ENCODE measurements around the gene PIKFYVE.
A peak's percentile ranks its signal among the peaks of the same experiment; 100 is the strongest.
"Not testable (repeated sequence)": the region's sequence is repeated elsewhere in the genome, so short reads cannot be mapped to it uniquely, and the experiment has no call there.

The PIKFYVE gene

GRCh38 chr2:208311321-208311720 lies 45.3 kb downstream of the PIKFYVE start:
- Mint-ChIP-seq H3K4me1 (peaks cover 19% of the 10 kb centered on the region), H3K4me3 (no peak overlapping the region), H3K27me3 (no peaks in the 10 kb centered on the region), H3K27ac (no peak overlapping the region), H3K9me3 (no peaks in the 10 kb centered on the region), H3K36me3 (peaks cover 21% of the 10 kb centered on the region)

GRCh38 chr2:208311954-208312353 lies 45.9 kb downstream of the PIKFYVE start:
- no peaks in the 10 kb centered on the region for H3K9me3 Mint-ChIP-seq
- no peak overlapping the region for H3K27ac Mint-ChIP-seq
- H3K4me1 Mint-ChIP-seq: peaks cover 19% of the 10 kb centered on the region
- no peaks in the 10 kb centered on the region for H3K27me3 Mint-ChIP-seq
- no peak overlapping the region for H3K4me3 Mint-ChIP-seq
- H3K36me3 Mint-ChIP-seq: peaks cover 25% of the 10 kb centered on the region

- Mint-ChIP-seq H3K4me3 (no peak overlapping the region), H3K9me3 (no peaks in the 10 kb centered on the region), H3K36me3 (peaks cover 30% of the 10 kb centered on the region), H3K4me1 (peaks cover 19% of the 10 kb centered on the region), H3K27me3 (no peaks in the 10 kb centered on the region), H3K27ac (no peak overlapping the region)
These were observed 49.2 kb downstream of the PIKFYVE start for GRCh38 chr2:208315081-208315788.

GRCh38 chr2:208318127-208318526 lies 52.1 kb downstream of the PIKFYVE start:
- no peak overlapping the region for H3K27ac Mint-ChIP-seq
- H3K4me1 Mint-ChIP-seq: peaks cover 4% of the 10 kb centered on the region
- no peaks in the 10 kb centered on the region for H3K27me3 Mint-ChIP-seq
- H3K4me3 Mint-ChIP-seq: no peak overlapping the region
- H3K9me3 Mint-ChIP-seq: no peaks in the 10 kb centered on the region
- peaks cover 27% of the 10 kb centered on the region for H3K36me3 Mint-ChIP-seq

GRCh38 chr2:208319391-208319790 lies 53.3 kb downstream of the PIKFYVE start:
- H3K36me3 Mint-ChIP-seq: peaks cover 29% of the 10 kb centered on the region
- H3K27me3 Mint-ChIP-seq: no peaks in the 10 kb centered on the region
- no peaks in the 10 kb centered on the region for H3K9me3 Mint-ChIP-seq
- H3K4me1 Mint-ChIP-seq: peaks cover 4% of the 10 kb centered on the region
- H3K27ac Mint-ChIP-seq: no peak overlapping the region
- H3K4me3 Mint-ChIP-seq: no peak overlapping the region

GRCh38 chr2:208320686-208321085 lies 54.6 kb downstream of the PIKFYVE start:
- H3K4me1 Mint-ChIP-seq: no peaks in the 10 kb centered on the region
- H3K27ac Mint-ChIP-seq: no peak overlapping the region
- no peak overlapping the region for H3K4me3 Mint-ChIP-seq
- H3K36me3 Mint-ChIP-seq: peaks cover 24% of the 10 kb centered on the region
- no peaks in the 10 kb centered on the region for H3K27me3 Mint-ChIP-seq
- H3K9me3 Mint-ChIP-seq: no peaks in the 10 kb centered on the region

GRCh38 chr2:208326016-208326415 lies 60.0 kb downstream of the PIKFYVE start:
- Mint-ChIP-seq H3K4me1 (no peaks in the 10 kb centered on the region), H3K27ac (no peak overlapping the region), H3K27me3 (no peaks in the 10 kb centered on the region), H3K4me3 (no peak overlapping the region), H3K36me3 (peaks cover 27% of the 10 kb centered on the region), H3K9me3 (no peaks in the 10 kb centered on the region)

- Mint-ChIP-seq H3K27ac (no peak overlapping the region), H3K9me3 (no peaks in the 10 kb centered on the region), H3K36me3 (peaks cover 23% of the 10 kb centered on the region)
These were observed 63.4 kb downstream of the PIKFYVE start for GRCh38 chr2:208329485-208329884.

GRCh38 chr2:208334230-208334629 lies 68.2 kb downstream of the PIKFYVE start:
- H3K4me3 Mint-ChIP-seq: no peak overlapping the region
- no peaks in the 10 kb centered on the region for H3K9me3 Mint-ChIP-seq
- H3K36me3 Mint-ChIP-seq: peaks cover 20% of the 10 kb centered on the region
- no peaks in the 10 kb centered on the region for H3K4me1 Mint-ChIP-seq
- H3K27ac Mint-ChIP-seq: peak overlapping the region; percentile 3
- no peaks in the 10 kb centered on the region for H3K27me3 Mint-ChIP-seq

More at GRCh38 chr2:208329485-208329884, 63.4 kb downstream of the PIKFYVE start:
- H3K4me1 Mint-ChIP-seq: no peaks in the 10 kb centered on the region
- H3K27me3 Mint-ChIP-seq: no peaks in the 10 kb centered on the region
- no peak overlapping the region for H3K4me3 Mint-ChIP-seq

GRCh38 chr2:208346756-208347155 lies 80.7 kb downstream of the PIKFYVE start:
- Mint-ChIP-seq H3K4me3 (no peak overlapping the region), H3K27ac (peak overlapping the region; percentile 23), H3K9me3 (no peaks in the 10 kb centered on the region), H3K27me3 (no peaks in the 10 kb centered on the region), H3K36me3 (peaks cover 18% of the 10 kb centered on the region), H3K4me1 (no peaks in the 10 kb centered on the region)

- Mint-ChIP-seq H3K9me3 (no peaks in the 10 kb centered on the region), H3K36me3 (peaks cover 20% of the 10 kb centered on the region), H3K27ac (no peak overlapping the region), H3K4me3 (no peak overlapping the region), H3K27me3 (no peaks in the 10 kb centered on the region), H3K4me1 (no peaks in the 10 kb centered on the region)
These were observed 84.6 kb downstream of the PIKFYVE start for GRCh38 chr2:208350610-208351009.

- Mint-ChIP-seq H3K9me3 (no peaks in the 10 kb centered on the region), H3K4me1 (peaks cover 7% of the 10 kb centered on the region), H3K36me3 (peaks cover 18% of the 10 kb centered on the region), H3K27ac (no peak overlapping the region), H3K4me3 (no peak overlapping the region), H3K27me3 (no peaks in the 10 kb centered on the region)
These were observed 86.9 kb downstream of the PIKFYVE start for GRCh38 chr2:208352644-208353567.

- Mint-ChIP-seq H3K4me3 (no peak overlapping the region), H3K4me1 (peaks cover 7% of the 10 kb centered on the region), H3K27me3 (no peaks in the 10 kb centered on the region), H3K27ac (peak overlapping the region; percentile 47), H3K9me3 (no peaks in the 10 kb centered on the region), H3K36me3 (peaks cover 16% of the 10 kb centered on the region)
These were observed 88.9 kb downstream of the PIKFYVE start for GRCh38 chr2:208354964-208355381.

GRCh38 chr2:208356420-208356819 lies 90.4 kb downstream of the PIKFYVE start:
- H3K27me3 Mint-ChIP-seq, H3K4me3 Mint-ChIP-seq, H3K4me1 Mint-ChIP-seq, H3K9me3 Mint-ChIP-seq: not testable (repeated sequence)
- H3K27ac Mint-ChIP-seq: peak overlapping the region; percentile 79
- peaks cover 11% of the 10 kb centered on the region for H3K36me3 Mint-ChIP-seq

GRCh38 chr2:208356846-208357574 lies 91.0 kb downstream of the PIKFYVE start:
- Mint-ChIP-seq H3K27ac (peak overlapping the region; percentile 66), H3K27me3 (no peaks in the 10 kb centered on the region), H3K4me1 (peaks cover 7% of the 10 kb centered on the region), H3K36me3 (peaks cover 11% of the 10 kb centered on the region), H3K9me3 (no peaks in the 10 kb centered on the region), H3K4me3 (no peak overlapping the region)

All from activated naive CD4-positive, alpha-beta T cell treated with anti-CD3 and anti-CD28 coated beads, Interleukin-2, amount 50 U/mL, for 24 hours (primary cell).